ENCODE data around the gene ADPGK.

The ADPGK gene

DNA sequence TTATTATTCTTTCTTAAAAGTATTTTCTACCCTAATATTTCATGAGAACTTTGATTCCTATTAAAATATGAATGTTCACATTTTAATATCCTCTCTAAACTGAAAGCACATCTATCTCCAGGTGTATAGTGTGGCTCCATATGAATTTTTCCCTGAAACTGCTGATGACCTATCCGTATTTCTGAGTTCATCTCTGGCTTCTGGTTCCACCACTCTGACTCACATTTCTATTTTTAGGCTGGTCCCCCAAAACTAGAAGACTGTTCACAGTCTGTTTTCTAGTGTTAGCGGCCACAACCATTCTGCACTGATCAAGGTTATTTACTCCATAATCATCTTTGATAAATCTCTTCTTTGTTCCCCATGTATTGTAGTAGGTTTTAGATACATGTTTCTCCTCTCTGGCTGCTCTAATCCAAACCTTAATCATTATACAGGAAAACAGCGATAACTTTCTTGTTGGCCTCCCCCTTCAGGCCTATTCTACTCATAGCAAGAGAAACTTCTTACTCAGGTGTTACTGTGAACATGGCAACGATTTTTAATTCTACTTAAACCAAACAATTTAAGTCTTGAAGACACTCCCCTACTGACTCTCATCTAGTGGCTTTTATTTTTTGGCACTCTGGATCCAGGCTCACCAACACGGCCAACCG, 12.8 kb downstream of the ADPGK start:
- H3K9me3 ChIP-seq (ENCODE audit: control insufficient read depth, low read depth, low read length) = peaks cover 9% of the 10 kb centered on the region
- H3K4me3 ChIP-seq (ENCODE audit: low read length) = no peak overlapping the region
- no peak overlapping the region for H3K27ac ChIP-seq (ENCODE audit: low read length)
- no peaks in the 10 kb centered on the region for H3K4me1 ChIP-seq (ENCODE audit: control insufficient read depth, low read depth, low read length)
- no peak overlapping the region for H3K9ac ChIP-seq (ENCODE audit: low read length)
- H3K36me3 ChIP-seq (ENCODE audit: control insufficient read depth, low read depth, low read length) = peaks cover 44% of the 10 kb centered on the region
- no peaks in the 10 kb centered on the region for H3K27me3 ChIP-seq (ENCODE audit: control insufficient read depth, insufficient read depth, low read length)

DNA sequence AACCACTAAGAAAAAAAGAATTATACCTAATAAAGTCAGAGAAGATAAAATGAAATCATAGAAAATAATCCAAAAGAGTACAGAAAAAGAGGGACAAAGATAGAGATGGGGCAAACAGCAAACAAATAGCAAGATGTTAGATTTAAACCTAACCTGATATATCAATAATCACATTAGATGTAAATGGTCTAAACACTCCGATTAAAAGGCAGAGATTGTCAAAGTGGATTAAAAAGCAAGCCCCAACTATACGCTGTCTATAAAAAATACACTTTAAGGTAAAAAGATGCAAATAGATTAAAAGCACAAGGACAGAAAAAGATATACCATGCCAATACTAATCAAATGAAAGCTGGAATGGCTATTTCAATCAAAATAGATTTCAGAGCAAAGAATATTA, 16.8 kb downstream of the ADPGK start:
- H3K4me3 ChIP-seq (ENCODE audit: low read length) = no peak overlapping the region
- no peaks in the 10 kb centered on the region for H3K27me3 ChIP-seq (ENCODE audit: control insufficient read depth, insufficient read depth, low read length)
- no peak overlapping the region for H3K9ac ChIP-seq (ENCODE audit: low read length)
- no peak overlapping the region for H3K27ac ChIP-seq (ENCODE audit: low read length)
- H3K4me1 ChIP-seq (ENCODE audit: control insufficient read depth, low read depth, low read length) = no peaks in the 10 kb centered on the region
- H3K36me3 ChIP-seq (ENCODE audit: control insufficient read depth, low read depth, low read length) = peaks cover 33% of the 10 kb centered on the region
- peaks cover 9% of the 10 kb centered on the region for H3K9me3 ChIP-seq (ENCODE audit: control insufficient read depth, low read depth, low read length)

GRCh38 chr15:72766025-72766424, 17.5 kb downstream of the ADPGK start:
- Histone ChIP-seq H3K27ac (ENCODE audit: low read length) (no peak overlapping the region), H3K27me3 (ENCODE audit: control insufficient read depth, insufficient read depth, low read length) (no peaks in the 10 kb centered on the region), H3K9ac (ENCODE audit: low read length) (no peak overlapping the region), H3K36me3 (ENCODE audit: control insufficient read depth, low read depth, low read length) (peaks cover 35% of the 10 kb centered on the region), H3K4me1 (ENCODE audit: control insufficient read depth, low read depth, low read length) (no peaks in the 10 kb centered on the region), H3K9me3 (ENCODE audit: control insufficient read depth, low read depth, low read length) (peaks cover 9% of the 10 kb centered on the region), H3K4me3 (ENCODE audit: low read length) (no peak overlapping the region)

DNA sequence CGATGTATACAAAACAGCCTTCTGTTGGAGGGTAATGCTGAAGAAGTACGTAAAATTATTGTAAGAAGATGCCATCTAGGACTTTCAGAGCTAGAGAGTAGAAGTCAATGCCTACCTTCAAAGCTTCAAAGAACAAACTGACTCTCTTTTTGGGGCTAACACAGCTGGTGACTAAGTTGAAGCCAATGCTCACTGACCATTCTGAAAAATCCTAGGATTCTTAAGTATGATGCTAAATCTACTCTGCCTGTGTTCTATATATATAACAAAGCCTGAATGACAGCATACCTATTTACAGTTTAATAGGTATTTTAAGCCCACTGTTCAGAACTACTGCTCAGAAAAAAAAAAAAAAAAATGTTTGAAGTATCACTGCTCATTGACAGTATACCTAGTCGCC, 18.9 kb downstream of the ADPGK start:
- H3K4me1 ChIP-seq (ENCODE audit: control insufficient read depth, low read depth, low read length) = no peaks in the 10 kb centered on the region
- no peaks in the 10 kb centered on the region for H3K27me3 ChIP-seq (ENCODE audit: control insufficient read depth, insufficient read depth, low read length)
- H3K36me3 ChIP-seq (ENCODE audit: control insufficient read depth, low read depth, low read length) = peaks cover 37% of the 10 kb centered on the region
- no peak overlapping the region for H3K9ac ChIP-seq (ENCODE audit: low read length)
- no peak overlapping the region for H3K27ac ChIP-seq (ENCODE audit: low read length)
- H3K9me3 ChIP-seq (ENCODE audit: control insufficient read depth, low read depth, low read length) = peaks cover 9% of the 10 kb centered on the region
- no peak overlapping the region for H3K4me3 ChIP-seq (ENCODE audit: low read length)

- Histone ChIP-seq H3K9me3 (ENCODE audit: control insufficient read depth, low read depth, low read length) (no peaks in the 10 kb centered on the region), H3K27me3 (ENCODE audit: control insufficient read depth, insufficient read depth, low read length) (no peaks in the 10 kb centered on the region), H3K4me3 (ENCODE audit: low read length) (no peak overlapping the region), H3K9ac (ENCODE audit: low read length) (no peak overlapping the region), H3K4me1 (ENCODE audit: control insufficient read depth, low read depth, low read length) (no peaks in the 10 kb centered on the region), H3K36me3 (ENCODE audit: control insufficient read depth, low read depth, low read length) (peaks cover 28% of the 10 kb centered on the region), H3K27ac (ENCODE audit: low read length) (no peak overlapping the region)
These were observed 22.8 kb downstream of the ADPGK start for GRCh38 chr15:72760590-72761260.

DNA sequence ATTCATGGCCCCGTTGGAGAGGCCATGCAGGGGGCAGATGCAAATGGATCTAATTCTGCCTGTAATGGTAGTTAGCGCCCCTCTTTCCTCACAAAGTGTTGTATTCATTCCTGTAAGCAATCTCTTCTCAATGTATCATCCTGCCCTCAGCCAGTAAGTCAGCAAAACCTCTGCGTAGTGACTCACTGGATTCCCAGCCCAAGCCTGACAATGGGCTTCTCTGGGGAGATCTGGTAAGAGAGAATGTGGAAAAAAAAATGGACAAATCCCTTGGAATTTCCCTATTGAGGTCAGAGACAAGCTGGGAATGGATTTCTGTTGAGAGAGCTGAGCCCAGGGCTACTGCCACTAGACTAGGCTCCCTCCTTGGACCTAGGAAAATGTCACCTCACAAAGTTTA, 25.4 kb downstream of the ADPGK start:
- Histone ChIP-seq H3K4me3 (ENCODE audit: low read length) (no peak overlapping the region), H3K36me3 (ENCODE audit: control insufficient read depth, low read depth, low read length) (peaks cover 40% of the 10 kb centered on the region), H3K9me3 (ENCODE audit: control insufficient read depth, low read depth, low read length) (no peaks in the 10 kb centered on the region), H3K27me3 (ENCODE audit: control insufficient read depth, insufficient read depth, low read length) (no peaks in the 10 kb centered on the region), H3K27ac (ENCODE audit: low read length) (no peak overlapping the region), H3K9ac (ENCODE audit: low read length) (no peak overlapping the region), H3K4me1 (ENCODE audit: control insufficient read depth, low read depth, low read length) (no peaks in the 10 kb centered on the region)

GRCh38 chr15:72754096-72754495, 29.5 kb downstream of the ADPGK start:
- H3K4me1 ChIP-seq (ENCODE audit: control insufficient read depth, low read depth, low read length) = no peaks in the 10 kb centered on the region
- H3K4me3 ChIP-seq (ENCODE audit: low read length) = no peak overlapping the region
- no peak overlapping the region for H3K27ac ChIP-seq (ENCODE audit: low read length)
- no peak overlapping the region for H3K9ac ChIP-seq (ENCODE audit: low read length)
- peaks cover 42% of the 10 kb centered on the region for H3K36me3 ChIP-seq (ENCODE audit: control insufficient read depth, low read depth, low read length)
- no peaks in the 10 kb centered on the region for H3K9me3 ChIP-seq (ENCODE audit: control insufficient read depth, low read depth, low read length)
- H3K27me3 ChIP-seq (ENCODE audit: control insufficient read depth, insufficient read depth, low read length) = no peaks in the 10 kb centered on the region

DNA sequence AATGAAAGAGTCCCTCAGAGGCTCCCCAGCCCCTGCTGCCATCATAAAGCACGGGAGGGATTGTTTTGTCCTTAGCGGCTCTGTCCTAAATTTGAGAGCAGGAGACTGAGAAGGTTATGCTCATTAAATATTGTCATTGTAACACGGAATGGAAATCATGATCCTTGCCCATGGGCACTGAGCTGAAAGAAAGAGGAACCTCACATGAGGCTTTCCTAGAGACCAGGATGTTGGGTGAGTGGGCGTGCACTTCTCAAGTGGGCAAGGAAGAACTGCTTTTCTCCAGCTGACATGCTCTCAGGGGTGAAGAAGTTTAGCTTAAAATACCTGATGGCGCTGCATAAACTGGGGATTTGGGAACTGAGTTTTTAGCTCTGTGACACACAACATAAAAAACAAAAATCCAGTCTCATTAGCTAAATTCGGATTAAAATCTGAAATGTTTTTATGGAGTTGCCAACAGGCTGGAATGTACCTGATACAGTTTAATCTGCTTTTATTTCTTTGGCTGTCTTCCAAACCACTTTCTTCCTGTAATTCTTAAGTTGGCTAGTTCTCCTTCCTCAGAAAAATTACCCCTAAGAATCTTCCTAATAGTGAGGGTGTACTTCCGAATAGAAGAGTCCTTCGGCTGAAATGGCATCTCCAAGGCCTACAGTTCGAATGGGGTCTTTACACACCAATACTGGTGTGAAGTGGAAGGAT, 31.7 kb downstream of the ADPGK start:
- H3K4me1 ChIP-seq (ENCODE audit: control insufficient read depth, low read depth, low read length) = no peaks in the 10 kb centered on the region
- H3K36me3 ChIP-seq (ENCODE audit: control insufficient read depth, low read depth, low read length) = peaks cover 39% of the 10 kb centered on the region
- H3K9ac ChIP-seq (ENCODE audit: low read length) = no peak overlapping the region
- H3K4me3 ChIP-seq (ENCODE audit: low read length) = no peak overlapping the region
- no peak overlapping the region for H3K27ac ChIP-seq (ENCODE audit: low read length)
- H3K27me3 ChIP-seq (ENCODE audit: control insufficient read depth, insufficient read depth, low read length) = no peaks in the 10 kb centered on the region
- no peaks in the 10 kb centered on the region for H3K9me3 ChIP-seq (ENCODE audit: control insufficient read depth, low read depth, low read length)

DNA sequence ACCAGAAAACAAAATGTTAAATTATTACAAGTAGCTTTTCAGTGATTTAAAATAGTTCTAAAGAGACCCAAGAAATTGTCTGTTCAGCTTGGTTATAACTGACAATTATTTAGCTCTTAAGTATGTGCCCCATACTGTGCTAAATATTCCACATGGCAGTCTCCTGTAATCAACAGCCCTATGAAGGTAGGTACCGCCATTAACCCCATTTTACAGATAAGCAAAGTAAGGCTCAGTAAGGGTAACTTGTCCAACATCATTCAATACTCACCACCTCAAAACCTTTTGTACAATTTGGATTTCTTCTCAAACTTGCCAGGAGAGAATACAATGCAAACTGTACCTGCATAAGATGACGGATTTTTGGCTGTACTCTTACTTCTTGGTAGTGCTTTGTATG, 33.9 kb downstream of the ADPGK start:
- Histone ChIP-seq H3K27ac (ENCODE audit: low read length) (no peak overlapping the region), H3K4me3 (ENCODE audit: low read length) (no peak overlapping the region), H3K9me3 (ENCODE audit: control insufficient read depth, low read depth, low read length) (no peaks in the 10 kb centered on the region), H3K4me1 (ENCODE audit: control insufficient read depth, low read depth, low read length) (no peaks in the 10 kb centered on the region), H3K36me3 (ENCODE audit: control insufficient read depth, low read depth, low read length) (peaks cover 24% of the 10 kb centered on the region), H3K27me3 (ENCODE audit: control insufficient read depth, insufficient read depth, low read length) (no peaks in the 10 kb centered on the region), H3K9ac (ENCODE audit: low read length) (no peak overlapping the region)

GRCh38 chr15:72740219-72740618, 43.3 kb downstream of the ADPGK start:
- Histone ChIP-seq H3K4me3 (ENCODE audit: low read length) (no peak overlapping the region), H3K9ac (ENCODE audit: low read length) (no peak overlapping the region), H3K4me1 (ENCODE audit: control insufficient read depth, low read depth, low read length) (no peaks in the 10 kb centered on the region), H3K27ac (ENCODE audit: low read length) (no peak overlapping the region), H3K27me3 (ENCODE audit: control insufficient read depth, insufficient read depth, low read length) (no peaks in the 10 kb centered on the region), H3K36me3 (ENCODE audit: control insufficient read depth, low read depth, low read length) (peaks cover 30% of the 10 kb centered on the region), H3K9me3 (ENCODE audit: control insufficient read depth, low read depth, low read length) (no peaks in the 10 kb centered on the region)

GRCh38 chr15:72737723-72738122, 45.8 kb downstream of the ADPGK start:
- no peak overlapping the region for H3K27ac ChIP-seq (ENCODE audit: low read length)
- no peaks in the 10 kb centered on the region for H3K27me3 ChIP-seq (ENCODE audit: control insufficient read depth, insufficient read depth, low read length)
- peaks cover 36% of the 10 kb centered on the region for H3K36me3 ChIP-seq (ENCODE audit: control insufficient read depth, low read depth, low read length)
- H3K4me1 ChIP-seq (ENCODE audit: control insufficient read depth, low read depth, low read length) = no peaks in the 10 kb centered on the region
- H3K4me3 ChIP-seq (ENCODE audit: low read length) = no peak overlapping the region
- no peaks in the 10 kb centered on the region for H3K9me3 ChIP-seq (ENCODE audit: control insufficient read depth, low read depth, low read length)
- H3K9ac ChIP-seq (ENCODE audit: low read length) = no peak overlapping the region

Measured in iPS-18a (cell line).